GM19328 (cell line): Measurements from ENCODE around the gene CYBRD1.
A peak's percentile ranks its signal among the peaks of the same experiment; 100 is the strongest.
"Not testable (repeated sequence)": the region's sequence is repeated elsewhere in the genome, so short reads cannot be mapped to it uniquely, and the experiment has no call there.

Experiments
- ATAC-seq: cut with Tn5 transposase; IDR thresholded peaks from one replicate; pipeline ENCODE4 v1.9.1; 2021; ENCODE audit warnings: mild to moderate bottlenecking, moderate library complexity; ENCODE audit not compliant: unreplicated experiment

The CYBRD1 gene

GRCh38 chr2:171522052-171522787 is at the start of gene CYBRD1:
TSS of gene CYBRD1 (plus strand) at chr2:171522474. CDS start at chr2:171522546, 72 bp downstream.
- ATAC-seq = peak; percentile 47

GRCh38 chr2:171475979-171476378 is 46.3 kb upstream of the CYBRD1 start:
- ATAC-seq = no peak

- ATAC-seq = no peak
These were observed 43.9 kb upstream of the CYBRD1 start for GRCh38 chr2:171478345-171478744.

- ATAC-seq = no peak
These were observed 43.0 kb upstream of the CYBRD1 start for GRCh38 chr2:171479154-171479814.

GRCh38 chr2:171480908-171481307 is 41.4 kb upstream of the CYBRD1 start:
- no peak for ATAC-seq

- ATAC-seq = no peak
These were observed 40.0 kb upstream of the CYBRD1 start for GRCh38 chr2:171482308-171482707.

- ATAC-seq = no peak
These were observed 39.4 kb upstream of the CYBRD1 start for GRCh38 chr2:171482877-171483276.

GRCh38 chr2:171483793-171484192 is 38.5 kb upstream of the CYBRD1 start:
- no peak for ATAC-seq

- no peak for ATAC-seq
These were observed 37.2 kb upstream of the CYBRD1 start for GRCh38 chr2:171485116-171485515.

GRCh38 chr2:171487201-171487600 is 35.1 kb upstream of the CYBRD1 start:
- no peak for ATAC-seq

GRCh38 chr2:171487803-171488259 is 34.4 kb upstream of the CYBRD1 start:
- no peak for ATAC-seq

GRCh38 chr2:171490577-171490976 is 31.7 kb upstream of the CYBRD1 start:
- ATAC-seq = no peak

GRCh38 chr2:171491292-171491691 is 31.0 kb upstream of the CYBRD1 start:
- ATAC-seq = no peak

GRCh38 chr2:171492664-171493063 is 29.6 kb upstream of the CYBRD1 start:
- ATAC-seq = no peak

GRCh38 chr2:171497664-171498063 is 24.6 kb upstream of the CYBRD1 start:
- ATAC-seq = not testable (repeated sequence)

- ATAC-seq = no peak
These were observed 16.9 kb upstream of the CYBRD1 start for GRCh38 chr2:171505374-171505773.

- ATAC-seq = peak; percentile 72
These were observed 12.1 kb upstream of the CYBRD1 start for GRCh38 chr2:171509945-171510731.

- no peak for ATAC-seq
These were observed 10.3 kb upstream of the CYBRD1 start for GRCh38 chr2:171512014-171512413.

GRCh38 chr2:171512683-171513195 is 9.5 kb upstream of the CYBRD1 start:
- no peak for ATAC-seq

GRCh38 chr2:171513719-171514160 is 8.5 kb upstream of the CYBRD1 start:
- ATAC-seq = no peak

- ATAC-seq = no peak
These were observed 7.2 kb upstream of the CYBRD1 start for GRCh38 chr2:171514908-171515582.
